Activated T-cell treated with anti-CD3 and anti-CD28 coated beads, Interleukin-2, amount 50 U/mL, for 48 hours (primary cell): ENCODE measurements around the gene CD8B.

Experiments used
- DNase-seq, 2 experiments: peaks; one replicate each; pipeline ENCODE4 v3.0.0-alpha.2; 2020

The CD8B gene

DNA sequence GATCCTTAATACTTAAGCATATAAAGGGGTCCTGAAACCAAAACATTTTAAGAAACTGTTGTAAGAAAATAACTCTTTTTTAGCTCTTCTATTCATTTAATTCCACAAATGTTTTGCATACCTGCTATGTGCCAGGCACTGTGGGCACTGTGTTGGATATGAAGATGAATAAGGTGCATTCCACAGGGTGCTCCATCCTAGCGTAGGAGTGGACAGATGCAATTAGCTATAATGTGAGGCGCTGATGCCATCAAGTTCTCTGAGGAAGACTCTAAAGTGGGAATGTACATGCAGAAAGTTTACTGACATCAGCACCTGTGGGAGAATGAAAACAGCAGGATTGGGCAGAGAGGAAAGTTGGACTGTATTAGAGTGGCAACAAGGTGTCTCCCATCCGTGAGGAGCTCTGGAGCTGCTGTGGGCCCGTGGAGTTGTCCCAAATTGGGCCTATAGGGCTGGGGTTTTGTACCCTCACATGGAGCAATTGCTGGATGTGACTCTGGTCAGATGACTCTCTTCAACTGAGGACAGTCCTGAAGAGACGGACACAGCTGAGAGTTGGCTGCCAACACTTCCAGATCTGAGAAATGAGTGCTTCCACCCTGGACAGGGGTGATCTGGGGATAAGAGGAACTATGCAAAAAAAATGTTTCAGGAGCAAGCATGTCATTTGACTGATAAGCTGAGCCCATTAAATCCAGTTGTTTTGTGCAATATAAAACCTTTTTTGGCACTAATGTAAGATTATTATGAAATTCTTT lies 93.3 kb downstream of the CD8B start:
- DNase-seq: no peak
